Sigmoid colon (tissue), 7 donors: ENCODE results near the gene RHBDL3. TPM values are rescaled to one million over a fixed set of nuclear protein-coding genes. Genes with fewer than 3 reads are reported as not detected.
A peak's percentile ranks its signal among the peaks of the same experiment; 100 is the strongest.

Experiments
- DNase-seq: peaks from one replicate; pipeline ENCODE4 v3.0.0-alpha.2; 2019
- H3K27ac ChIP-seq, 4 donors: fragments of 200-600 bp; sonication (generic); one replicate each; pipeline ENCODE4 v1.5.1; 2016 to 2019; ENCODE audit warnings: mild to moderate bottlenecking in 1 of 4
- H3K27me3 ChIP-seq, 3 donors: fragments of 200-600 bp; sonication (generic); one replicate each; pipeline ENCODE4 v1.5.1; 2019; ENCODE audit warnings: mild to moderate bottlenecking in 1 of 3
- H3K36me3 ChIP-seq, 4 donors: fragments of 200-600 bp; sonication (generic); one replicate each; pipeline ENCODE4 v1.5.1; 2016 to 2019
- H3K4me1 ChIP-seq, 4 donors: fragments of 200-600 bp; sonication (generic); one replicate each; pipeline ENCODE4 v1.5.1; 2017 to 2019
- H3K4me3 ChIP-seq, 4 donors: fragments of 200-600 bp; sonication (generic); one replicate each; pipeline ENCODE4 v1.5.1; 2017 to 2019; ENCODE audit warnings: mild to moderate bottlenecking in 2 of 4, moderate library complexity in 1 of 4
- H3K9me3 ChIP-seq, 4 donors: fragments of 200-600 bp in 3 of 4; sonication (generic) in 3 of 4; one replicate each; pipeline versions ENCODE4 v1.5.1 to v1.6.1; 2013 to 2019
- EP300 ChIP-seq, 4 donors: sonication (generic); formaldehyde crosslinking; IDR thresholded peaks; one replicate each; pipeline ENCODE4 v1.6.1; 2017; ENCODE audit warnings: antibody characterized with exemption in 4 of 4
- POLR2A ChIP-seq, 2 donors: fragments of 450-650 bp; IDR thresholded peaks; one replicate each; pipeline ENCODE4 v1.6.1; 2016; ENCODE audit warnings: antibody characterized with exemption in 2 of 2, mild to moderate bottlenecking in 2 of 2, moderate library complexity in 2 of 2
- POLR2AphosphoS5 ChIP-seq, 4 donors: sonication (generic); formaldehyde crosslinking; IDR thresholded peaks; one replicate each; pipeline ENCODE4 v1.6.1; 2017; ENCODE audit warnings: antibody characterized with exemption in 4 of 4
- WGBS, 2 donors: extraction: QIAGEN DNeasy Blood & Tissue Kit; methylation state at CpG; one replicate each; pipeline ENCODE4 v1.1.7; 2013; 5-methylcytosine and 5-hydroxymethylcytosine counted together
- intact Hi-C: fragments of 100-400 bp; cut with DNase I; formaldehyde crosslinking; loops from one replicate; pipeline ENCODE4 v1.15.1; 2023
- polyA plus RNA-seq, 3 donors: library from polyadenylated mRNA; stranded (reverse); fragments of 200-250 nt; gene quantifications; one replicate each; pipeline ENCODE4 v1.2.3, GENCODE V29; 2013
- total RNA-seq, 4 donors: library from RNA; depleted of rRNA; stranded (reverse); fragments of >200 nt; gene quantifications; one replicate each; pipeline ENCODE4 v1.1.0, GENCODE V29; 2016
- TF ChIP-seq, protein P1 (sequence below), 4 experiments: fragments of 450-650 bp in 3 of 4; fragments of 200-600 bp in 1 of 4; IDR thresholded peaks; one replicate each; pipeline ENCODE4 v1.5.1; 2016 to 2019; ENCODE audit warnings: antibody characterized with exemption in 4 of 4, mild to moderate bottlenecking in 3 of 4, moderate library complexity in 2 of 4
- donor health status: healthy with polysubstance abuse.
- donor health status: Bipolar disorder and iron deficiency.
- donor health status: healthy.

Gene RHBDL3, protein sequence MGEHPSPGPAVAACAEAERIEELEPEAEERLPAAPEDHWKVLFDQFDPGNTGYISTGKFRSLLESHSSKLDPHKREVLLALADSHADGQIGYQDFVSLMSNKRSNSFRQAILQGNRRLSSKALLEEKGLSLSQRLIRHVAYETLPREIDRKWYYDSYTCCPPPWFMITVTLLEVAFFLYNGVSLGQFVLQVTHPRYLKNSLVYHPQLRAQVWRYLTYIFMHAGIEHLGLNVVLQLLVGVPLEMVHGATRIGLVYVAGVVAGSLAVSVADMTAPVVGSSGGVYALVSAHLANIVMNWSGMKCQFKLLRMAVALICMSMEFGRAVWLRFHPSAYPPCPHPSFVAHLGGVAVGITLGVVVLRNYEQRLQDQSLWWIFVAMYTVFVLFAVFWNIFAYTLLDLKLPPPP
- total RNA-seq (under 1 TPM; 0.36 to 0.83 (median 0.68) TPM), polyA plus RNA-seq (under 1 TPM in 2 of 3 donors, not detected in 1; 0.23 to 0.67 TPM)

DNA sequence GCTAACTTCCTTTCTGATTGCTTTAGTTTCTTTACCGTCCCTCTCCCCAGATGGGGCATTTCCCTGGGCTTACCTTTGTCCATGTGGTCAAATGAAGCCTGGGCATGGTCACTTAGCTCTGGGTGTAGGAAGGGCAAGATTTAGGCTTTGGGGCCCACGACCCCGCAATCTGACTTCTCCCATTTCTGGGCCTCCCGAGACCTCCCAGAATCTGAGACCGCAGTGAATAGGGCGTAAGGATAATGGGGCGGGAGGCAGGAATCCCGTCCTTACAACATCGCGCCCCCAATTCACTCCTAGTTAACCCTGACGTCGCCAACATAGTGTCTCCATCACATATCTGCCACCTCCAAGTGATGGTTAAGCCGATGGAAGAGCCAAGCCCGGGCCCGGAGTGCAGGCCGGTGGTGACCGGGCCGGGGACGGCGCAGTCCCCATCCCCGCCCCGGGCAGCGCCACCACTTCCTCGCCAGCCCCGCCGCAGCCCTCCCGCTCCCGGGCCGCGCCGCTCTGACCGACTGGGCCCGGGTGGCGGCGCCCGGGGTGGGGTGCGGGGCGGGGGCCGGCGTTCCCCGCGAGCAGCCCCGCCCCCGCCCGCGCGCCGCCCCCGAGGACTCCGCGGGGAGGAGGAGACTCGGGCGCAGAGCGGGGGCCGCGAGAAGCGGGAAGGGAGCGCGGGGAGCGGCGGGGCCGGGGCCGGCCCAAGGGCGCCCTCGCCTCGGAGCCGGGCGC lies at the start of gene RHBDL3:
TSS of gene RHBDL3 (plus strand) at position 641 of the 732 bp plus-strand sequence. CDS start 358 bp downstream, outside the sequence.
- no peaks in the 10 kb centered on the region for H3K9me3 ChIP-seq
- H3K27ac ChIP-seq = peak within 1 kb of the TSS; percentile 34 to 52 (median 42)
- H3K27me3 ChIP-seq = peaks cover 3 to 39% (median 12%) of the 10 kb centered on the region in 3 donors
- DNase-seq = no peak
- no peaks in the 10 kb centered on the region for H3K36me3 ChIP-seq
- peaks cover 0 to 23% (median 19%) of the 10 kb centered on the region in 4 donors for H3K4me1 ChIP-seq
- no peak for TF ChIP-seq POLR2A (IDR thresholded peaks at IDR 0.05)
- TF ChIP-seq POLR2AphosphoS5 (IDR thresholded peaks at IDR 0.05) = peak in 1 of 4 donors; percentile 1
- intact Hi-C loops = no loop called here
- WGBS, 2 donors = 2 to 3% methylated on average over 68 of the region's 68 CpGs
- H3K4me3 ChIP-seq = peak within 1 kb of the TSS; percentile 63 to 81 (median 72)

DNA sequence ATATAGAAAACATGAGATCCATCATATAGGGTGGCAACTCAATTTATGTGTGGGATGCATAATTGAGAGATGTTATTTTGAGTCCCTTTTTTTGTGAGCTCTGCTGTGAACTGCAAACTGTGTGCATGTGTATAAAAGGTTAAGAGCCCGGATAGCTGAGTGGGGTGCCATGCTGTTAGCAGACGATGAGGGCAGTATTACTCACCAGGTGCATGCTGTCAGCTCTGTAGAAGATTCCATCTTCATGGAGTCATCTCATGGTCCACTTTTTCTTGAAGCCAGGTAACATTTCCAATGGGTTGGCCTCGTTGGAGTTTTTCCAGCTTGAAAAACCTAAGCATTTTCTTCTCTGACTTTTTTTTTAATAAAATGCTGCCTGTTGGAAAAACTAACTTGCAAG lies 43.0 kb upstream of the RHBDL3 start:
- intact Hi-C loops = no loop called here
- Histone ChIP-seq H3K4me3 (no peak overlapping the region), H3K4me1 (no peaks in the 10 kb centered on the region), H3K27ac (no peak overlapping the region), H3K27me3 (no peaks in the 10 kb centered on the region), H3K9me3 (no peaks in the 10 kb centered on the region), H3K36me3 (peaks cover 0 to 37% (median 0%) of the 10 kb centered on the region in 4 donors)
- TF ChIP-seq POLR2AphosphoS5 (IDR thresholded peaks at IDR 0.05) (no peak), EP300 (IDR thresholded peaks at IDR 0.05) (no peak), POLR2A (IDR thresholded peaks at IDR 0.05) (no peak)
- TF ChIP-seq, protein P1, sequence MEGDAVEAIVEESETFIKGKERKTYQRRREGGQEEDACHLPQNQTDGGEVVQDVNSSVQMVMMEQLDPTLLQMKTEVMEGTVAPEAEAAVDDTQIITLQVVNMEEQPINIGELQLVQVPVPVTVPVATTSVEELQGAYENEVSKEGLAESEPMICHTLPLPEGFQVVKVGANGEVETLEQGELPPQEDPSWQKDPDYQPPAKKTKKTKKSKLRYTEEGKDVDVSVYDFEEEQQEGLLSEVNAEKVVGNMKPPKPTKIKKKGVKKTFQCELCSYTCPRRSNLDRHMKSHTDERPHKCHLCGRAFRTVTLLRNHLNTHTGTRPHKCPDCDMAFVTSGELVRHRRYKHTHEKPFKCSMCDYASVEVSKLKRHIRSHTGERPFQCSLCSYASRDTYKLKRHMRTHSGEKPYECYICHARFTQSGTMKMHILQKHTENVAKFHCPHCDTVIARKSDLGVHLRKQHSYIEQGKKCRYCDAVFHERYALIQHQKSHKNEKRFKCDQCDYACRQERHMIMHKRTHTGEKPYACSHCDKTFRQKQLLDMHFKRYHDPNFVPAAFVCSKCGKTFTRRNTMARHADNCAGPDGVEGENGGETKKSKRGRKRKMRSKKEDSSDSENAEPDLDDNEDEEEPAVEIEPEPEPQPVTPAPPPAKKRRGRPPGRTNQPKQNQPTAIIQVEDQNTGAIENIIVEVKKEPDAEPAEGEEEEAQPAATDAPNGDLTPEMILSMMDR (IDR thresholded peaks at IDR 0.05) = no peak
- DNase-seq = no peak
- WGBS, 2 donors = 81 to 84% methylated on average over 3 of the region's 3 CpGs

DNA sequence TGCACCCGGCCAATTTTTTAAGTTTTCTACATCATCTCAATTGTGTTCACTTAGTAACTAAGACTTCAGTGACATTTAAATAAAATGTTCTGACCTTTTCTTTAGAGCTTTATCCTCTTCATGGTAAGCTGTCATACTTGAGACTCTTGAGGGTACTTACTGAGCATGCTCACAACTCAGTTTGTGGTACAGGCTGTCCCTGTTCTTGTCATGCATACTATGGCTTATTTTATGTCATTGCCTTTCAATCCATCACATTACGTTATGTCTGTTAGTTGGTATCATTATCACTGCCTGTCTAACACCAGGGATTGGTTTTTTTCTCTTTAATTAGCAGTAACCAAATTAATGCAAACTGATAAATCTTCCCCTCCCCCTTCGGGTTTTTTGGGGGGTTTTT lies 41.9 kb upstream of the RHBDL3 start:
- no peaks in the 10 kb centered on the region for H3K9me3 ChIP-seq
- no peak overlapping the region for H3K4me3 ChIP-seq
- peaks cover 0 to 37% (median 0%) of the 10 kb centered on the region in 4 donors for H3K36me3 ChIP-seq
- DNase-seq = no peak
- TF ChIP-seq EP300 (IDR thresholded peaks at IDR 0.05) (no peak), POLR2A (IDR thresholded peaks at IDR 0.05) (no peak), POLR2AphosphoS5 (IDR thresholded peaks at IDR 0.05) (no peak)
- TF ChIP-seq, protein P1 (IDR thresholded peaks at IDR 0.05) = no peak
- 86 to 92% methylated on average over 3 of the region's 3 CpGs for WGBS, 2 donors
- H3K27me3 ChIP-seq = no peaks in the 10 kb centered on the region
- H3K27ac ChIP-seq = no peak overlapping the region
- intact Hi-C loops = no loop called here
- no peaks in the 10 kb centered on the region for H3K4me1 ChIP-seq

DNA sequence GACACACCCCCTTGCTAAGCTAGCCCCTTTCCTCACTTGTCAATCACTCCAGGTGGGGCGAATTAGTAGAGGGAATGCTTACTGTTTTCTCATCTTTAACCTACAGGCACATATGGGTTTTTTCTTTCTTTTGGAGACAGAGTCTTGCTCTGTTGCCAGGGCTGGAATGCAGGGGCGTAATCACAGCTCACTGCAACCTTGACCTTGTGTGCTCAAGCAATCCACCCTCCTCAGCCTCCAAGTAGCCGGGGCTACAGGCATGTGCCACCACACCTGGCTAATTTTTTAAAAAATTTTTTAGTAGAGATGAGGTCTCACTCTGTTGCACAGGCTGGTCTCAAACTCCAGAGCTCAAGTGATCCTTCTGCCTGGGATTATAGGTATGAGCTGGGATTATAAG lies 38.7 kb upstream of the RHBDL3 start:
- 88 to 90% methylated on average over 3 of the region's 3 CpGs for WGBS, 2 donors
- no peak for DNase-seq
- intact Hi-C loops = no loop called here

More for the DNA sequence above, 38.7 kb upstream of the RHBDL3 start:
- no peak overlapping the region for H3K27ac ChIP-seq
- H3K9me3 ChIP-seq = no peaks in the 10 kb centered on the region
- TF ChIP-seq, protein P1 (IDR thresholded peaks at IDR 0.05) = no peak
- no peak for TF ChIP-seq EP300 (IDR thresholded peaks at IDR 0.05)
- no peak for TF ChIP-seq POLR2AphosphoS5 (IDR thresholded peaks at IDR 0.05)
- TF ChIP-seq POLR2A (IDR thresholded peaks at IDR 0.05) = no peak
- H3K27me3 ChIP-seq = no peaks in the 10 kb centered on the region
- peaks cover 0 to 28% (median 0%) of the 10 kb centered on the region in 4 donors for H3K36me3 ChIP-seq
- no peak overlapping the region for H3K4me3 ChIP-seq
- H3K4me1 ChIP-seq = no peaks in the 10 kb centered on the region
